K562 (cell line): ENCODE results near the gene MAGIX. TPM values are rescaled to one million over a fixed set of nuclear protein-coding genes. Genes with fewer than 3 reads are reported as not detected.
"Not testable (repeated sequence)": the region's sequence is repeated elsewhere in the genome, so short reads cannot be mapped to it uniquely, and the experiment has no call there.

Experiments used
- ATAC-seq: fragments of 200-7000 bp; cut with Tn5 transposase; 3 replicates; pipeline ENCODE4 v1.9.1; 2020; ENCODE audit warnings: moderate library complexity
- BruUV-seq: library from RNA; stranded (reverse); fragments of 400-500 nt; replicated peaks from 2 replicates; lab custom pipeline; 2021; lab: Mats Ljungman, UMichigan
- CTCF ChIA-PET: fragments of 300-600 bp; formaldehyde crosslinking; extraction: SDS; loops from one replicate; lab custom pipeline; 2021; ENCODE audit warnings: low intra/inter-chr PET ratio; lab: Yijun Ruan, JAX
- POLR2A ChIA-PET: fragments of 300-600, 350-650 bp; sonication (Branson Sonifier 250); formaldehyde crosslinking; extraction: SDS; loops from one replicate; lab custom pipeline; 2021; ENCODE audit warnings: antibody characterized with exemption, inconsistent platforms; lab: Yijun Ruan, JAX
- DNase-seq, 4 experiments: peaks; one replicate each; pipeline versions ENCODE4 v3.0.0 to v3.0.0-alpha.2; 2011 to 2018; ENCODE audit warnings: low spot score in 3 of 4, mixed read lengths in 3 of 4; ENCODE audit errors: extremely low read depth in 1 of 4
- FAIRE-seq: peaks from 2 replicates; lab custom pipeline; 2011; peaks lifted over from hg19 to GRCh38; lab: Jason Lieb, UNC
- H2AFZ ChIP-seq: 2 replicates; pipeline ENCODE4 v1.6.0; 2011; ENCODE audit warnings: low read depth, low read length, control low read depth, inconsistent platforms
- H3K27ac ChIP-seq: fragments of 200-600 bp; 3 replicates; pipeline ENCODE4 v1.8.0; 2011; ENCODE audit warnings: low read depth, mild to moderate bottlenecking, control low read depth, inconsistent platforms, low read length, moderate library complexity, mixed read lengths; ENCODE audit errors: extremely low read depth
- H3K27me3 ChIP-seq, 2 experiments: fragments of 300-600 bp in 1 of 2; 2 replicates in 1 of 2; 3 replicates in 1 of 2; pipeline versions ENCODE4 v1.6.0 to v1.8.0; 2011; ENCODE audit warnings: inconsistent platforms in 2 of 2, low read length in 2 of 2, mild to moderate bottlenecking in 1 of 2, mixed read lengths in 1 of 2, moderate library complexity in 1 of 2; ENCODE audit not compliant: control insufficient read depth in 2 of 2, insufficient read depth in 2 of 2
- H3K36me3 ChIP-seq: fragments of 300-600 bp; 3 replicates; pipeline ENCODE4 v1.8.0; 2011; ENCODE audit warnings: mild to moderate bottlenecking, low read length, inconsistent platforms; ENCODE audit not compliant: control insufficient read depth, insufficient read depth
- H3K4me1 ChIP-seq, 2 experiments: fragments of 200-600 bp in 1 of 2; replicated peaks in 1 of 2; 2 replicates in 1 of 2; 3 replicates in 1 of 2; pipeline versions ENCODE4 v1.5.1 to v1.8.0; 2011; ENCODE audit warnings: inconsistent platforms in 2 of 2, low read length in 2 of 2, mild to moderate bottlenecking in 1 of 2, mixed read lengths in 1 of 2, moderate library complexity in 1 of 2; ENCODE audit not compliant: control insufficient read depth in 2 of 2, insufficient read depth in 2 of 2
- H3K4me2 ChIP-seq: 2 replicates; pipeline ENCODE4 v1.6.1; 2011; ENCODE audit warnings: low read length, control low read depth, inconsistent platforms, mixed read lengths; ENCODE audit not compliant: insufficient read depth
- H3K4me3 ChIP-seq: fragments of 200-600 bp; sonication (generic), shearing (Covaris generic); 2 replicates; pipeline ENCODE4 v1.5.1; 2016; ENCODE audit warnings: control low read depth, inconsistent platforms
- H3K79me2 ChIP-seq: fragments of 200-600 bp; 3 replicates; pipeline ENCODE4 v1.8.0; 2011; ENCODE audit warnings: low read length, inconsistent platforms; ENCODE audit not compliant: control insufficient read depth, insufficient read depth
- H3K9ac ChIP-seq, 2 experiments: 2 replicates each; pipeline versions ENCODE4 v1.6.0 to v1.6.1; 2011; ENCODE audit warnings: low read depth in 2 of 2, low read length in 2 of 2, control low read depth in 1 of 2, inconsistent platforms in 1 of 2, mild to moderate bottlenecking in 1 of 2, mixed read lengths in 1 of 2; ENCODE audit not compliant: insufficient read depth in 1 of 2
- H3K9me1 ChIP-seq: one replicate; pipeline ENCODE4 v1.6.0; 2011; ENCODE audit warnings: inconsistent platforms, mild to moderate bottlenecking, low read length, moderate library complexity; ENCODE audit not compliant: control insufficient read depth, insufficient read depth
- H3K9me3 ChIP-seq: replicated peaks from 2 replicates; pipeline ENCODE4 v1.5.1; 2011; ENCODE audit warnings: low read depth, low read length, inconsistent platforms; ENCODE audit not compliant: control insufficient read depth, insufficient read depth
- H4K20me1 ChIP-seq: replicated peaks from 2 replicates; pipeline ENCODE4 v1.6.1; 2011; ENCODE audit warnings: low read length, inconsistent platforms, mixed read lengths; ENCODE audit not compliant: control insufficient read depth, insufficient read depth
- AFF1 ChIP-seq, 2 experiments: fragments of 450-650 bp; IDR thresholded peaks; 2 replicates each; pipeline ENCODE4 v1.6.1; 2018; ENCODE audit warnings: mild to moderate bottlenecking in 2 of 2, low read depth in 1 of 2; ENCODE audit not compliant: partially characterized antibody in 2 of 2
- CBFA2T2 ChIP-seq: fragments of 450-650 bp; conservative IDR thresholded peaks from 2 replicates; pipeline ENCODE4 v1.6.1; 2017; ENCODE audit warnings: mild to moderate bottlenecking
- ESRRA ChIP-seq: fragments of 450-650 bp; IDR thresholded peaks from 2 replicates; pipeline ENCODE4 v1.6.1; 2014; ENCODE audit warnings: low read depth, mild to moderate bottlenecking, moderate library complexity, borderline replicate concordance
- GATAD2B ChIP-seq: fragments of 450-650 bp; IDR thresholded peaks from 2 replicates; pipeline ENCODE4 v1.6.1; 2017; ENCODE audit warnings: mild to moderate bottlenecking, borderline replicate concordance
- LEF1 ChIP-seq: fragments of 450-650 bp; IDR thresholded peaks from 2 replicates; pipeline ENCODE4 v1.6.1; 2016; ENCODE audit warnings: mild to moderate bottlenecking
- MYC ChIP-seq, 2 experiments: fragments of 250-450 bp in 1 of 2; sonication (Bioruptor Pico) in 1 of 2; IDR thresholded peaks; 2 replicates each; pipeline versions ENCODE4 v1.5.1 to v1.6.1; 2012 to 2021; ENCODE audit warnings: low read depth in 2 of 2, borderline replicate concordance in 1 of 2, improper control_type of control experiment in 1 of 2, low read length in 1 of 2, mild to moderate bottlenecking in 1 of 2, moderate library complexity in 1 of 2
- NR2C1 ChIP-seq, 2 experiments: fragments of 450-650 bp; IDR thresholded peaks; 2 replicates each; pipeline ENCODE4 v1.6.1; 2017; ENCODE audit warnings: mild to moderate bottlenecking in 2 of 2, antibody characterized with exemption in 1 of 2, inconsistent platforms in 1 of 2, missing compliant biosample characterization in 1 of 2, missing genetic modification characterization in 1 of 2
- POLR2G ChIP-seq: fragments of 200-400 bp; formaldehyde crosslinking; IDR thresholded peaks from 2 replicates; pipeline ENCODE4 v1.6.1; 2017; ENCODE audit warnings: low read depth, mild to moderate bottlenecking, antibody characterized with exemption, low read length, moderate library complexity
- RAD21 ChIP-seq, 2 experiments: fragments of 250-450 bp in 1 of 2; fragments of 450-650 bp in 1 of 2; sonication (Bioruptor Pico) in 1 of 2; formaldehyde crosslinking in 1 of 2; IDR thresholded peaks in 1 of 2; conservative IDR thresholded peaks in 1 of 2; 2 replicates each; pipeline versions ENCODE4 v1.4.0 to v1.8.0; 2020 to 2022; ENCODE audit warnings: mild to moderate bottlenecking in 2 of 2, moderate library complexity in 1 of 2
- RBFOX2 ChIP-seq: fragments of 200-400 bp; formaldehyde crosslinking; IDR thresholded peaks from 2 replicates; pipeline ENCODE4 v1.6.1; 2017; ENCODE audit warnings: low read depth, mild to moderate bottlenecking, low read length, moderate library complexity
- RNF2 ChIP-seq: sonication (generic); IDR thresholded peaks from 2 replicates; pipeline ENCODE4 v1.6.1; 2016
- SMAD1 ChIP-seq: fragments of 150-350 bp; IDR thresholded peaks from 2 replicates; pipeline ENCODE4 v1.6.1; 2014; ENCODE audit warnings: low read length, low read depth; ENCODE audit not compliant: partially characterized antibody
- SMAD4 ChIP-seq: fragments of 250-450 bp; sonication (Bioruptor Pico); conservative IDR thresholded peaks from 2 replicates; pipeline ENCODE4 v1.8.0; 2021; ENCODE audit warnings: inconsistent platforms, mild to moderate bottlenecking, moderate library complexity
- SRF ChIP-seq, 2 experiments: fragments of 250-450, 450-650 bp in 1 of 2; sonication (Bioruptor Pico) in 1 of 2; sonication (generic) in 1 of 2; formaldehyde crosslinking; IDR thresholded peaks; 2 replicates each; pipeline versions ENCODE4 v1.5.0 to v1.5.1; 2020 to 2022; ENCODE audit warnings: mild to moderate bottlenecking in 1 of 2, missing genetic modification reagents in 1 of 2
- SUPT5H ChIP-seq: fragments of 450-650 bp; IDR thresholded peaks from 2 replicates; pipeline ENCODE4 v1.6.1; 2016
- WGBS: fragments of 100-300 bp; shearing (Covaris generic); methylation state at CpG from one replicate; pipeline ENCODE4 v1.1.6; 2016; ENCODE audit warnings: low coverage, mixed read lengths; ENCODE audit not compliant: insufficient coverage; ENCODE audit errors: missing lambda C conversion rate; 5-methylcytosine and 5-hydroxymethylcytosine counted together
- in situ Hi-C: fragments of 300-500 bp; cut with MboI; formaldehyde crosslinking; loops from 4 replicates; pipeline ENCODE4 v1.15.0; 2018; ENCODE audit warnings: inconsistent platforms, mixed read lengths
- intact Hi-C: fragments of 100-400 bp; cut with micrococcal nuclease; formaldehyde crosslinking; loops from 2 replicates; pipeline ENCODE4 v1.14.2; 2022
- polyA plus RNA-seq, 8 experiments: library from polyadenylated mRNA; depleted of rRNA in 4 of 8; stranded (reverse) in 5 of 8; unstranded in 3 of 8; fragments of >200 nt; fragmentation: Nextera tagmentation in 2 of 8; fragmentation: Illumina TruSeq in 1 of 8; extraction: Ambion mirVana in 2 of 8; extraction: Trizol in 1 of 8; gene quantifications; 2 replicates each; pipeline versions ENCODE4 v1.2.1 to v1.2.3, GENCODE V29; 2011 to 2014; ENCODE audit warnings: inconsistent platforms in 1 of 8, missing spikeins in 1 of 8
- total RNA-seq, 7 experiments: library from RNA; depleted of rRNA in 6 of 7; stranded (reverse); fragments of >200 nt in 6 of 7; fragmentation: Illumina TruSeq in 2 of 7; extraction: Trizol in 2 of 7; gene quantifications; 2 replicates each; pipeline versions ENCODE4 v1.2.1 to v1.2.3, GENCODE V29; 2011 to 2021; ENCODE audit warnings: low replicate concordance in 1 of 7

Gene MAGIX
- total and polyA plus RNA-seq, 9 of the 15 experiments (the other 6 are each of a cell fraction or from before 2014, with no cell fraction given), result 0.08 to 3.5 (median 0.47) TPM

- CTCF ChIA-PET; TF ChIP-seq NR2C1 (IDR thresholded peaks at IDR 0.05); MYC (CRISPR knock-in tag; IDR thresholded peaks at IDR 0.05; ENCODE audit: borderline replicate concordance, low read depth): not testable (repeated sequence)
- FAIRE-seq, result peak; percentile 94
- TF ChIP-seq LEF1, result peak; percentile 66
- TF ChIP-seq SRF (CRISPR knock-in tag; IDR thresholded peaks at IDR 0.05), result peak in 1 of 2 experiments; percentile 49; a peak in 1 of 4 replicates
- peak; percentile 69 for TF ChIP-seq POLR2G
- TF ChIP-seq RAD21 (CRISPR knock-in tag; conservative IDR thresholded peaks at IDR 0.05 in 1 of 2, IDR thresholded peaks at IDR 0.05 in 1 of 2), result 0 out of 4 replicates have a peak, but pooled peaks of 1 of the 2 experiments have one; percentile 7
- peak; percentile 86 for TF ChIP-seq RNF2
- TF ChIP-seq SMAD4 (CRISPR knock-in tag), result peak; percentile 90
- TF ChIP-seq ESRRA, result peak; percentile 56; the same call in 1 of the 2 replicates
- peak; percentile 89 for TF ChIP-seq CBFA2T2
- TF ChIP-seq NR2C1 (tag; IDR thresholded peaks at IDR 0.05), result 0 out of 2 replicates have a peak, but pooled peaks have one; percentile 11
- 0 out of 2 replicates have a peak, but pooled peaks have one; percentile 35 for TF ChIP-seq GATAD2B
- TF ChIP-seq RBFOX2, result peak; percentile 71
- 0 out of 2 replicates have a peak, but pooled peaks have one; percentile 27 for TF ChIP-seq MYC (IDR thresholded peaks at IDR 0.05; ENCODE audit: low read depth, low read length)
- TF ChIP-seq SMAD1, result peak; percentile 40
- peak; percentile 39; the same call in 1 of the 2 replicates for TF ChIP-seq SUPT5H
- TF ChIP-seq AFF1 (IDR thresholded peaks at IDR 0.05; ENCODE audit: low read depth in 1 of 2, partially characterized antibody in 2 of 2), result peak in 1 of 2 experiments; percentile 69
Observed at GRCh38 chrX:49148390-49149100, 14.0 kb upstream of the MAGIX start.

More at GRCh38 chrX:49148390-49149100, 14.0 kb upstream of the MAGIX start:
- in situ Hi-C loops, H3K9me1 ChIP-seq, H3K9me3 ChIP-seq, H3K27me3 ChIP-seq, H4K20me1 ChIP-seq, H3K4me1 ChIP-seq: not testable (repeated sequence)
- ATAC-seq (peak; percentile 73), DNase-seq (peak in 2 of 4 experiments; percentile 43 to 85)
- POLR2A ChIA-PET, result interaction anchor here (1.0 to 1.1 kb wide), 2 partner anchors 44 to 187 kb away, joined by 3 read pairs; no protein-coding TSS in a partner anchor
- H3K27ac ChIP-seq, result peak overlapping the region; percentile 98
- 2% methylated on average over 20 of the region's 21 CpGs for WGBS
- peak overlapping the region; percentile 94 for H3K4me2 ChIP-seq
- H3K36me3 ChIP-seq, result peaks cover 43% of the 10 kb centered on the region
- H2AFZ ChIP-seq, result 0 out of 2 replicates have a peak overlapping the region, but pooled peaks have one; percentile 14
- intact Hi-C loops, result loop anchor here (5.0 kb wide), 1 partner anchor 44 kb away; no protein-coding TSS in a partner anchor
- peak overlapping the region; percentile 95 to 97 for H3K9ac ChIP-seq
- H3K4me3 ChIP-seq, result peak overlapping the region; percentile 54
- H3K79me2 ChIP-seq, result peaks cover 74% of the 10 kb centered on the region
- TSS peak; percentile 40 for BruUV-seq
